Fibroblast of lung (primary cell): ENCODE measurements around the gene GGCX. TPM values are rescaled to one million over a fixed set of nuclear protein-coding genes. Genes with fewer than 3 reads are reported as not detected.

Experiments used
- DNase-seq, 2 donors: peaks; one replicate each; pipeline versions ENCODE4 v3.0.0 to v3.0.0-alpha.2; 2010; ENCODE audit warnings: low read depth in 2 of 2
- H2AFZ ChIP-seq: 2 replicates; pipeline ENCODE4 v1.5.1; 2012; ENCODE audit warnings: low read length, control low read depth, inconsistent platforms
- H3K27ac ChIP-seq: 2 replicates; pipeline ENCODE4 v1.5.1; 2011; ENCODE audit warnings: low read length, control low read depth; ENCODE audit not compliant: insufficient read depth
- H3K27me3 ChIP-seq: 2 replicates; pipeline ENCODE4 v1.5.1; 2011; ENCODE audit warnings: mild to moderate bottlenecking, low read length; ENCODE audit not compliant: control insufficient read depth, insufficient read depth
- H3K36me3 ChIP-seq: 2 replicates; pipeline ENCODE4 v1.5.1; 2011; ENCODE audit warnings: low read length; ENCODE audit not compliant: control insufficient read depth, insufficient read depth
- H3K4me1 ChIP-seq: 2 replicates; pipeline ENCODE4 v1.5.1; 2011; ENCODE audit warnings: low read length; ENCODE audit not compliant: control insufficient read depth, insufficient read depth; ENCODE audit errors: extremely low read depth
- H3K4me2 ChIP-seq: 2 replicates; pipeline ENCODE4 v1.5.1; 2011; ENCODE audit warnings: low read length, control low read depth; ENCODE audit not compliant: insufficient read depth; ENCODE audit errors: extremely low read depth
- H3K4me3 ChIP-seq, 4 experiments: fragments of 200-600 bp in 1 of 4; sonication (generic) in 1 of 4; replicated peaks in 1 of 4; 2 replicates each; pipeline ENCODE4 v1.5.1; 2011 to 2016; ENCODE audit warnings: low read length in 4 of 4, low read depth in 3 of 4, mild to moderate bottlenecking in 3 of 4, control low read depth in 2 of 4, inconsistent platforms in 1 of 4, mixed read lengths in 1 of 4; ENCODE audit not compliant: insufficient read depth in 1 of 4; ENCODE audit errors: control extremely low read depth in 1 of 4
- H3K79me2 ChIP-seq: 2 replicates; pipeline ENCODE4 v1.5.1; 2012; ENCODE audit warnings: mild to moderate bottlenecking, low read length, inconsistent platforms; ENCODE audit not compliant: control insufficient read depth, insufficient read depth
- H3K9ac ChIP-seq: 2 replicates; pipeline ENCODE4 v1.5.1; 2011; ENCODE audit warnings: mild to moderate bottlenecking, low read length, control low read depth; ENCODE audit not compliant: insufficient read depth
- H3K9me3 ChIP-seq: 2 replicates; pipeline ENCODE4 v1.5.1; 2012; ENCODE audit warnings: low read depth, low read length; ENCODE audit not compliant: control insufficient read depth, insufficient read depth
- H4K20me1 ChIP-seq: 2 replicates; pipeline ENCODE4 v1.5.1; 2011; ENCODE audit warnings: low read length; ENCODE audit not compliant: control insufficient read depth, insufficient read depth; ENCODE audit errors: extremely low read depth
- EZH2 ChIP-seq: IDR thresholded peaks from 2 replicates; pipeline ENCODE4 v1.5.1; 2012; ENCODE audit warnings: low read length, control low read depth, mild to moderate bottlenecking; ENCODE audit errors: missing control alignments
- polyA plus RNA-seq, 2 donors: library from polyadenylated mRNA; depleted of rRNA in 1 of 2; stranded (reverse) in 1 of 2; unstranded in 1 of 2; fragments of >200 nt; gene quantifications; 2 replicates each; pipeline ENCODE4 v1.2.1, GENCODE V29; 2011 to 2012; ENCODE audit warnings: missing spikeins in 1 of 2
- total RNA-seq: library from RNA; depleted of rRNA; stranded (reverse); fragments of >200 nt; gene quantifications from 2 replicates; pipeline ENCODE4 v1.2.1, GENCODE V29; 2014
- TF ChIP-seq, protein P1 (sequence below), 2 donors: IDR thresholded peaks in 1 of 2; conservative IDR thresholded peaks in 1 of 2; 1 replicate in 1 of 2; 2 replicates in 1 of 2; pipeline ENCODE4 v1.5.1; 2011 to 2012; ENCODE audit warnings: low read length in 2 of 2, control low read depth in 1 of 2, inconsistent platforms in 1 of 2, low read depth in 1 of 2, mild to moderate bottlenecking in 1 of 2

GGCX gene
- total and polyA plus RNA-seq, 2 donors (not counting 1 experiment from before 2014, with no cell fraction given): 34.4 to 46.1 TPM

- H3K9me3 ChIP-seq: no peaks in the 10 kb centered on the region
- peak overlapping the region; percentile 80 for H3K4me2 ChIP-seq
- peaks cover 24% of the 10 kb centered on the region for H3K4me1 ChIP-seq
- H3K36me3 ChIP-seq: peaks cover 21% of the 10 kb centered on the region
- DNase-seq: no peak
- TF ChIP-seq, protein P1, sequence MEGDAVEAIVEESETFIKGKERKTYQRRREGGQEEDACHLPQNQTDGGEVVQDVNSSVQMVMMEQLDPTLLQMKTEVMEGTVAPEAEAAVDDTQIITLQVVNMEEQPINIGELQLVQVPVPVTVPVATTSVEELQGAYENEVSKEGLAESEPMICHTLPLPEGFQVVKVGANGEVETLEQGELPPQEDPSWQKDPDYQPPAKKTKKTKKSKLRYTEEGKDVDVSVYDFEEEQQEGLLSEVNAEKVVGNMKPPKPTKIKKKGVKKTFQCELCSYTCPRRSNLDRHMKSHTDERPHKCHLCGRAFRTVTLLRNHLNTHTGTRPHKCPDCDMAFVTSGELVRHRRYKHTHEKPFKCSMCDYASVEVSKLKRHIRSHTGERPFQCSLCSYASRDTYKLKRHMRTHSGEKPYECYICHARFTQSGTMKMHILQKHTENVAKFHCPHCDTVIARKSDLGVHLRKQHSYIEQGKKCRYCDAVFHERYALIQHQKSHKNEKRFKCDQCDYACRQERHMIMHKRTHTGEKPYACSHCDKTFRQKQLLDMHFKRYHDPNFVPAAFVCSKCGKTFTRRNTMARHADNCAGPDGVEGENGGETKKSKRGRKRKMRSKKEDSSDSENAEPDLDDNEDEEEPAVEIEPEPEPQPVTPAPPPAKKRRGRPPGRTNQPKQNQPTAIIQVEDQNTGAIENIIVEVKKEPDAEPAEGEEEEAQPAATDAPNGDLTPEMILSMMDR (conservative IDR thresholded peaks at IDR 0.05 in 1 of 2, IDR thresholded peaks at IDR 0.05 in 1 of 2; ENCODE audit: low read depth in 1 of 2, low read length in 2 of 2): no peak
- TF ChIP-seq EZH2: no peak
- H4K20me1 ChIP-seq: no peaks in the 10 kb centered on the region
- no peaks in the 10 kb centered on the region for H3K27me3 ChIP-seq
- peaks cover 26% of the 10 kb centered on the region for H3K79me2 ChIP-seq
- H2AFZ ChIP-seq: no peak overlapping the region
- H3K9ac ChIP-seq: peak overlapping the region; percentile 86
- peak overlapping the region; percentile 88 for H3K27ac ChIP-seq
- peak overlapping the region; percentile 49 to 95 (median 81) for H3K4me3 ChIP-seq
Observed at GRCh38 chr2:85596026-85596333, 34.7 kb upstream of the GGCX start.

DNA sequence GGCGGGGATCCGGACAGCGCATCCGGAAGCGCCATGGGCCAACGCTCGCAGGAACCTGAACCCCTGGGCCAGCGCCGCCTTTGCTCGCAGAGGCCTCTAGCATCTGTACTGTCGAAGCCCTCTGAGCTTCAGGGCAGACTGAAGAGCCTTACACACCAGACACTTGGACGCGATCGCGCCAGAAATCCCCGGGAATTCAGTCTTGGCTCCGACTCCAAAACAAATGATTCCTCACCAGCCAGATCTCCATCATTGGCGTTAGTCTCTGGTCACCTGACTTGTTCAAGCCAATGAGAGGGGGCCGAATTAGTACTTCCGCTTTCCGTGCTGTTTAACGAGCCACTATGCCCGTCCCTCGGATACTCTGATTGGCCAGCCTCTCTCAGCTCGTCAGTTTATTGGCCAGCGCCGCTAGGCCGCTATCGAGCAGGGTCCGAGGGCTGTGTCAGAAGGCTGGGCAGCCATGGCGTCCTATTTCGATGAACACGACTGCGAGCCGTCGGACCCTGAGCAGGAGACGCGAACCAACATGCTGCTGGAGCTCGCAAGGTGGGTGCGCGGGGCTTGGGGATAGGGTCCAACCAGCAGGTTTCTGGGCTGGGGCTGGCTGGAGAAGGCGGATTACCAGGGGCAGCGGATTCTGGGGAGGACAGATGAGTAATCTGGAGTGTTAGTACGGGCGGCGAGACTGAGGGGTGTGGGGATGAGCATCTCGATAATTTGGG, 34.2 kb upstream of the GGCX start, which contains the start of gene RNF181:
RNF181 (plus strand) TSS at position 445 of the 725 bp plus-strand sequence; CDS start at position 464, 19 bp downstream.
- Histone ChIP-seq H3K79me2 (peaks cover 26% of the 10 kb centered on the region), H3K36me3 (peaks cover 21% of the 10 kb centered on the region), H2AFZ (peak within 1 kb of the TSS; percentile 51), H3K4me3 (peak within 1 kb of the TSS; percentile 49 to 95 (median 81)), H4K20me1 (no peaks in the 10 kb centered on the region), H3K4me1 (peaks cover 29% of the 10 kb centered on the region), H3K9ac (peak within 1 kb of the TSS; percentile 86), H3K27ac (peak within 1 kb of the TSS; percentile 88), H3K27me3 (no peaks in the 10 kb centered on the region), H3K4me2 (peak within 1 kb of the TSS; percentile 84), H3K9me3 (no peaks in the 10 kb centered on the region)
- no peak for TF ChIP-seq EZH2
- TF ChIP-seq, protein P1 (conservative IDR thresholded peaks at IDR 0.05 in 1 of 2, IDR thresholded peaks at IDR 0.05 in 1 of 2; ENCODE audit: low read depth in 1 of 2, low read length in 2 of 2): no peak
- peak; percentile 99 for DNase-seq

GRCh38 chr2:85594715-85595300, 33.5 kb upstream of the GGCX start:
- Histone ChIP-seq H2AFZ (peak overlapping the region; percentile 51), H3K9ac (peak overlapping the region; percentile 70), H3K79me2 (peaks cover 26% of the 10 kb centered on the region), H4K20me1 (no peaks in the 10 kb centered on the region), H3K27ac (peak overlapping the region; percentile 88), H3K36me3 (peaks cover 19% of the 10 kb centered on the region), H3K4me2 (peak overlapping the region; percentile 84), H3K9me3 (no peaks in the 10 kb centered on the region), H3K27me3 (no peaks in the 10 kb centered on the region), H3K4me3 (peak overlapping the region; percentile 43 to 95 (median 64)), H3K4me1 (peaks cover 34% of the 10 kb centered on the region)
- DNase-seq: no peak
- TF ChIP-seq, protein P1 (conservative IDR thresholded peaks at IDR 0.05 in 1 of 2, IDR thresholded peaks at IDR 0.05 in 1 of 2; ENCODE audit: low read depth in 1 of 2, low read length in 2 of 2): no peak
- TF ChIP-seq EZH2: no peak
